ENCODE results near the gene AP3B2.
A peak's percentile ranks its signal among the peaks of the same experiment; 100 is the strongest.

The AP3B2 gene

GRCh38 chr15:82697735-82698407 lies 11.8 kb downstream of the AP3B2 start:
- no peak for TF ChIP-seq CTCF (IDR thresholded peaks at IDR 0.05)
- TF ChIP-seq ZFX (IDR thresholded peaks at IDR 0.05; ENCODE audit: borderline replicate concordance) = no peak

GRCh38 chr15:82692171-82692570 lies 17.5 kb downstream of the AP3B2 start:
- TF ChIP-seq CTCF (IDR thresholded peaks at IDR 0.05) = no peak
- no peak for TF ChIP-seq ZFX (IDR thresholded peaks at IDR 0.05; ENCODE audit: borderline replicate concordance)
- H3K27ac ChIP-seq = no peak overlapping the region

More at GRCh38 chr15:82697735-82698407, 11.8 kb downstream of the AP3B2 start:
- no peak overlapping the region for H3K27ac ChIP-seq

- TF ChIP-seq CTCF (IDR thresholded peaks at IDR 0.05) (no peak), ZFX (IDR thresholded peaks at IDR 0.05; ENCODE audit: borderline replicate concordance) (no peak)
- H3K27ac ChIP-seq = no peak overlapping the region
Measured at GRCh38 chr15:82689147-82689546, 20.5 kb downstream of the AP3B2 start.

GRCh38 chr15:82688691-82689090 lies 21.0 kb downstream of the AP3B2 start:
- no peak overlapping the region for H3K27ac ChIP-seq
- TF ChIP-seq ZFX (IDR thresholded peaks at IDR 0.05; ENCODE audit: borderline replicate concordance) (no peak), CTCF (IDR thresholded peaks at IDR 0.05) (no peak)

- no peak overlapping the region for H3K27ac ChIP-seq
- TF ChIP-seq CTCF (IDR thresholded peaks at IDR 0.05) = no peak
- TF ChIP-seq ZFX (IDR thresholded peaks at IDR 0.05; ENCODE audit: borderline replicate concordance) = no peak
Measured at GRCh38 chr15:82681371-82681770, 28.3 kb downstream of the AP3B2 start.

GRCh38 chr15:82680200-82681102 lies 29.2 kb downstream of the AP3B2 start:
- 0 out of 2 replicates have a peak overlapping the region, but pooled peaks have one; percentile 32 for H3K27ac ChIP-seq
- TF ChIP-seq ZFX (IDR thresholded peaks at IDR 0.05; ENCODE audit: borderline replicate concordance) = no peak
- TF ChIP-seq CTCF (IDR thresholded peaks at IDR 0.05) = peak; percentile 65

Data from 22Rv1 (cell line).